Measurements from ENCODE around the gene HSPBAP1. TPM values are rescaled to one million over a fixed set of nuclear protein-coding genes. Genes with fewer than 3 reads are reported as not detected.

The HSPBAP1 gene, protein sequence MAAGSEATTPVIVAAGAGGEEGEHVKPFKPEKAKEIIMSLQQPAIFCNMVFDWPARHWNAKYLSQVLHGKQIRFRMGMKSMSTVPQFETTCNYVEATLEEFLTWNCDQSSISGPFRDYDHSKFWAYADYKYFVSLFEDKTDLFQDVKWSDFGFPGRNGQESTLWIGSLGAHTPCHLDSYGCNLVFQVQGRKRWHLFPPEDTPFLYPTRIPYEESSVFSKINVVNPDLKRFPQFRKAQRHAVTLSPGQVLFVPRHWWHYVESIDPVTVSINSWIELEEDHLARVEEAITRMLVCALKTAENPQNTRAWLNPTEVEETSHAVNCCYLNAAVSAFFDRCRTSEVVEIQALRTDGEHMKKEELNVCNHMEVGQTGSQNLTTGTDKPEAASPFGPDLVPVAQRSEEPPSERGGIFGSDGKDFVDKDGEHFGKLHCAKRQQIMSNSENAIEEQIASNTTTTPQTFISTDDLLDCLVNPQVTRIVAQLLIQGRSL
- total RNA-seq (10 to 100 TPM in 3 of 7 donors, 1 to 10 TPM in 4; 5.8 to 12.8 (median 9.5) TPM), polyA plus RNA-seq (1 to 10 TPM; 5.3 to 9.3 TPM)
- long read RNA-seq, donor 1, transcript HSPBAP1-201 (8 exons, 1,953 nt), result major isoform, 21 of 29 reads
- long read RNA-seq, donor 1, partial matches to known transcripts, result 0 of 29 reads
- long read RNA-seq, donor 1, other reads (novel, unspliced or antisense), result 8 of 29 reads
- long read RNA-seq, donor 2, partial matches to known transcripts, result 0 of 3 reads
- long read RNA-seq, donor 2, other reads (novel, unspliced or antisense), result 0 of 3 reads
- long read RNA-seq, donor 3, transcript HSPBAP1-201 (8 exons, 1,953 nt), result major isoform, 8 of 13 reads
- long read RNA-seq, donor 3, partial matches to known transcripts, result 0 of 13 reads
- long read RNA-seq, donor 3, other reads (novel, unspliced or antisense), result 5 of 13 reads

DNA sequence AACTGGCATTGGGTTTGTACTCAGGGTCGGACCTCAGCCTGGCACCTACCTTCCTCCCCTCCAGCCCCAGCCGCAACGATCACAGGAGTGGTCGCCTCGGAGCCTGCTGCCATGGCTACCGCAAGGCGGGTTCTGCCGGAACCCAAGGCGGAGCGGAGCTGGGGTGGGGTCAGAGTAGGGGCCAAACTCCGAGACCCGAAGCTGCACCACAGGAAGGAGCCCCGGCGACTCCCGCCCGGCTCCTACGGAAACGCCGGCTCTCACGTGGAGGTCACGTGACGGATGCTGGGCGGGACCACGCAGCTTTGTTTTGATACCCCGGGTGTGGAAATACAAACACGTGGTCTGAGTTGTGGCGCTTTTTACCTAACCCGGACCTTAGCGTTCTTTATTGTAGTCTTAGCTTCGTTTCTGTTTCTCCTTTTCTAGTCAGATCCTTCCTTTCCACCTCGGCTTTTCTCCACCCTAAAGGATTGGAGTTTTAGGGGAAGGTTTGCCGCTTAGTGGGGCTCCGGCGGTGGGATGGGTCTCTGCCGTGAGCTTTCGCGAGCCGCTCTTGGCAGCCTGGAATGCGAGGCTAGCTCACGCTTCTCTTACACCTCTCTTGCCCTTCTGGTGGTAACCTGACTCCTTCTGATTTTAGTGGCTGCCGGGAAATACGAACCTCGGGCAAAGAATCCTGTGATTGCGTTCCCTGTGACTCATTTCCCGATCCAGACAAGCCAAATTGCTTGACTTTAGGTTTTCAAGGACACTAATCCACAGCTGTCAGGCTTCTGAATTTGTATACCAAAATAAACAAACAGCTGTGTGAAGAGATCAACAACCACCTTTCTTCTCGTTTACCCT lies at the start of gene HSPBAP1:
Gene HSPBAP1, minus strand, starts transcription at position 264 of the 849 bp plus-strand sequence. Its CDS starts 151 bp downstream, at position 113.
- TF ChIP-seq POLR2A (IDR thresholded peaks at IDR 0.05) (peak; percentile 50), EP300 (IDR thresholded peaks at IDR 0.05) (peak; percentile 76)
- TF ChIP-seq, protein P1, sequence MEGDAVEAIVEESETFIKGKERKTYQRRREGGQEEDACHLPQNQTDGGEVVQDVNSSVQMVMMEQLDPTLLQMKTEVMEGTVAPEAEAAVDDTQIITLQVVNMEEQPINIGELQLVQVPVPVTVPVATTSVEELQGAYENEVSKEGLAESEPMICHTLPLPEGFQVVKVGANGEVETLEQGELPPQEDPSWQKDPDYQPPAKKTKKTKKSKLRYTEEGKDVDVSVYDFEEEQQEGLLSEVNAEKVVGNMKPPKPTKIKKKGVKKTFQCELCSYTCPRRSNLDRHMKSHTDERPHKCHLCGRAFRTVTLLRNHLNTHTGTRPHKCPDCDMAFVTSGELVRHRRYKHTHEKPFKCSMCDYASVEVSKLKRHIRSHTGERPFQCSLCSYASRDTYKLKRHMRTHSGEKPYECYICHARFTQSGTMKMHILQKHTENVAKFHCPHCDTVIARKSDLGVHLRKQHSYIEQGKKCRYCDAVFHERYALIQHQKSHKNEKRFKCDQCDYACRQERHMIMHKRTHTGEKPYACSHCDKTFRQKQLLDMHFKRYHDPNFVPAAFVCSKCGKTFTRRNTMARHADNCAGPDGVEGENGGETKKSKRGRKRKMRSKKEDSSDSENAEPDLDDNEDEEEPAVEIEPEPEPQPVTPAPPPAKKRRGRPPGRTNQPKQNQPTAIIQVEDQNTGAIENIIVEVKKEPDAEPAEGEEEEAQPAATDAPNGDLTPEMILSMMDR (IDR thresholded peaks at IDR 0.05), result no peak
- Histone ChIP-seq H3K4me1 (ENCODE audit: insufficient read depth) (peaks cover 4% of the 10 kb centered on the region), H3K4me3 (peak within 1 kb of the TSS; percentile 85), H3K27me3 (no peaks in the 10 kb centered on the region), H3K27ac (peak within 1 kb of the TSS; percentile 93 to 95), H3K9me3 (no peaks in the 10 kb centered on the region), H3K36me3 (no peaks in the 10 kb centered on the region)
- DNase-seq, result peak; percentile 88 to 95 (median 90)
- 0 to 1% (median 0%) methylated on average over 45 to 46 of the region's 46 CpGs for WGBS, 3 donors
- intact Hi-C loops (cut with DNase I), result loop anchor here in 2 of 4 donors (5.0 to 10.0 kb wide), 2 partner anchors 376 to 409 kb away; partner anchors contain the start of genes FAM162A (in 1 of the 2), MIX23 (in 1 of the 2) and WDR5B (in 1 of the 2)

DNA sequence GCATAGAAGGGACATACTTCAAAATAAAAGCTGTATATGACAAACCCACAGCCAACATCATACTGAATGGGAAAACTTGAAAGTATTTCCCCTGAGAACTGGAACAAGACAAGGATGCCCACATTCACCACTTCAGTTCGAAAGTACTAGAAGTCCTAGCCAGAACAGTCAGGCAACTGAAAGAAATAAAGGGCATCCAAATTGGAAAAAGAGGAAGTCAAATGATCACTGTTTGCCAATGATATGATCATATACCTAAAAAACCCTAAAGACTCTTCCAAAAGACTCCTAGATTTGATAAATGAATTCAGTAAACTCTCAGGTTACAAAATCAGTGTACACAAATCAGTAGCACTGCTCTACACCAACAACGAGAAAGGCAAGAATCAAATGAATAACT lies 42.0 kb upstream of the HSPBAP1 start:
- H3K27ac ChIP-seq, result no peak overlapping the region
- no peak for DNase-seq
- WGBS, 3 donors, result 89 to 97% (median 90%) methylated on average over 2 of the region's 2 CpGs
- intact Hi-C loops (cut with DNase I), result no loop called here
- H3K9me3 ChIP-seq, result no peaks in the 10 kb centered on the region
- H3K4me1 ChIP-seq (ENCODE audit: insufficient read depth), result no peaks in the 10 kb centered on the region
- H3K36me3 ChIP-seq, result no peaks in the 10 kb centered on the region
- no peak overlapping the region for H3K4me3 ChIP-seq
- TF ChIP-seq POLR2A (IDR thresholded peaks at IDR 0.05) (no peak), EP300 (IDR thresholded peaks at IDR 0.05) (no peak)
- TF ChIP-seq, protein P1 (IDR thresholded peaks at IDR 0.05), result no peak
- H3K27me3 ChIP-seq, result no peaks in the 10 kb centered on the region

DNA sequence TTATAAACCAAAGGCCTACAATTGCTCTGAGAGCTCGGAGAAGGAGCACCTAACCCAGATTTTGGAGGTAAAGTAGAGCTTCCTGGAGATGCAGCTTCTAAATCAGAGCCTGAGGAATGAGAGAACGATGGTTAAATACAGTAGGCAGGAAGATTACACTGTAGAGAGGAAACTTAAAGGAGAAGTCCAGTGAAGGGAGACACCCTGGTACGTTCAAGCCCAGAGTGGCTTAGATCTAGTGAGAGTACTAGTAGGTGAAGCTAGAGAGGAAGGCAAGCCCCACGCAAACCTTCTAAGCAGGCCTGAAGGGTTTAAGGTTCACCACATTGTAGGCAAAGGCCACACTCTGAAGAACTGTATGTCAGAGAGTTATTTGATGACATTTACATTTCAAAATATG lies 34.6 kb upstream of the HSPBAP1 start:
- TF ChIP-seq EP300 (IDR thresholded peaks at IDR 0.05), result no peak
- TF ChIP-seq, protein P1 (IDR thresholded peaks at IDR 0.05), result no peak
- H3K36me3 ChIP-seq, result no peaks in the 10 kb centered on the region
- H3K4me1 ChIP-seq (ENCODE audit: insufficient read depth), result no peaks in the 10 kb centered on the region
- no peaks in the 10 kb centered on the region for H3K9me3 ChIP-seq
- H3K27me3 ChIP-seq, result no peaks in the 10 kb centered on the region
- WGBS, 3 donors, result 96 to 99% (median 96%) methylated on average over 4 of the region's 4 CpGs
- no peak overlapping the region for H3K27ac ChIP-seq
- H3K4me3 ChIP-seq, result no peak overlapping the region
- intact Hi-C loops (cut with DNase I), result no loop called here
- DNase-seq, result no peak

DNA sequence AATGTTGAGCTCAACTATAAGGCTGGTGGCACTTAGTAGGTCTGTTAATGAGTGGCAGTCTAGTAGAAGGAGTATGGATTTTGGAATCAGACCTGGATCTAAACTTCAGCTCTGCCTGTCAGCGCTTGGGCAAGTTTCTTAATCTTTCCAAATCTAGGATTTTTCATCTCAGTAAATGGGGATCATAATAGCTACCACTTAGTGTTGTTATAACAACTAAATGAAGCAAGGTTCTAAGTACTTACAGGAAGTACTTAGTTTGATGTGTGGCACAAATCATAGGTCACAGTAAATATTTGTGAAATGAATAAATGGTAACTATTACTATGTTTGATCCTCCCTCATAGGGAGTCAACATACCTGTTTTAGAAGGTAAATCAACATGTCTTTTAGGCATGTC lies 32.6 kb upstream of the HSPBAP1 start:
- no peaks in the 10 kb centered on the region for H3K9me3 ChIP-seq
- TF ChIP-seq EP300 (IDR thresholded peaks at IDR 0.05), result no peak
- TF ChIP-seq, protein P1 (IDR thresholded peaks at IDR 0.05), result no peak
- DNase-seq, result no peak
- no peak overlapping the region for H3K27ac ChIP-seq
- intact Hi-C loops (cut with DNase I), result no loop called here
- no peak overlapping the region for H3K4me3 ChIP-seq
- no peaks in the 10 kb centered on the region for H3K27me3 ChIP-seq
- H3K36me3 ChIP-seq, result no peaks in the 10 kb centered on the region
- WGBS, 3 donors, result 98 to 100% (median 99%) methylated on average over 1 of the region's 1 CpG
- H3K4me1 ChIP-seq (ENCODE audit: insufficient read depth), result no peaks in the 10 kb centered on the region

Data from ovary (tissue), 10 donors.